MCF 10A (cell line): ENCODE data around the gene PPT2. TPM values are rescaled to one million over a fixed set of nuclear protein-coding genes. Genes with fewer than 3 reads are reported as not detected.

Experiments
- BruUV-seq: library from RNA; stranded (reverse); fragments of 400-500 nt; replicated peaks from 2 replicates; lab custom pipeline; 2021; lab: Mats Ljungman, UMichigan
- CTCF ChIA-PET: fragments of 300-600 bp; sonication (Branson Sonifier 250); formaldehyde crosslinking; extraction: SDS; loops from one replicate; lab custom pipeline; 2021; ENCODE audit warnings: antibody characterized with exemption, inconsistent platforms; lab: Yijun Ruan, JAX
- POLR2A ChIA-PET: fragments of 300-600, 350-650 bp; sonication (Branson Sonifier 250); formaldehyde crosslinking; extraction: SDS; loops from one replicate; lab custom pipeline; 2020; ENCODE audit warnings: antibody characterized with exemption, inconsistent platforms; lab: Yijun Ruan, JAX
- DNase-seq: peaks from one replicate; pipeline ENCODE4 v3.0.0-alpha.2; 2018; ENCODE audit not compliant: unreplicated experiment
- H3K27ac Mint-ChIP-seq: one replicate; pipeline ENCODE4 v1.8.0; 2022; ENCODE audit warnings: mild to moderate bottlenecking, low read depth, mixed read lengths; ENCODE audit not compliant: unreplicated experiment
- H3K27me3 Mint-ChIP-seq: one replicate; pipeline ENCODE4 v1.8.0; 2022; ENCODE audit warnings: mixed read lengths; ENCODE audit not compliant: insufficient read depth, unreplicated experiment
- H3K36me3 Mint-ChIP-seq: one replicate; pipeline ENCODE4 v1.8.0; 2022; ENCODE audit warnings: mild to moderate bottlenecking, moderate library complexity, mixed read lengths; ENCODE audit not compliant: insufficient read depth, unreplicated experiment
- H3K4me1 Mint-ChIP-seq: one replicate; pipeline ENCODE4 v1.8.0; 2022; ENCODE audit warnings: mixed read lengths; ENCODE audit not compliant: insufficient read depth, unreplicated experiment
- H3K4me3 Mint-ChIP-seq: one replicate; pipeline ENCODE4 v1.8.0; 2022; ENCODE audit warnings: mild to moderate bottlenecking, moderate library complexity, mixed read lengths; ENCODE audit not compliant: unreplicated experiment
- H3K9me3 Mint-ChIP-seq: one replicate; pipeline ENCODE4 v1.8.0; 2022; ENCODE audit warnings: mixed read lengths; ENCODE audit not compliant: unreplicated experiment
- intact Hi-C: fragments of 100-400 bp; cut with micrococcal nuclease; formaldehyde crosslinking; loops from 2 replicates; pipeline ENCODE4 v1.14.1; 2022
- total RNA-seq: library from RNA; stranded (reverse); gene quantifications from 2 replicates; pipeline ENCODE4 v1.2.3, GENCODE V29; 2022
- TF ChIP-seq, protein P1 (sequence below): fragments of 200-600 bp; IDR thresholded peaks from one replicate; pipeline ENCODE4 v1.8.0; 2022; ENCODE audit warnings: antibody characterized with exemption, mild to moderate bottlenecking; ENCODE audit not compliant: unreplicated experiment

PPT2 gene
- total RNA-seq, 1 experiment from 2014 or later, result 3.7 TPM

GRCh38 chr6:32149932-32150870 lies 3.7 kb upstream of the PPT2 start:
- ChIA-PET POLR2A (no interaction called here), CTCF (interaction anchor here (0.6 kb wide), 1 partner anchor 355 kb away, joined by 4 read pairs; no protein-coding TSS in a partner anchor)
- Mint-ChIP-seq H3K4me3 (no peak overlapping the region), H3K27me3 (no peaks in the 10 kb centered on the region), H3K36me3 (peaks cover 10% of the 10 kb centered on the region), H3K9me3 (no peaks in the 10 kb centered on the region), H3K27ac (no peak overlapping the region), H3K4me1 (peaks cover 23% of the 10 kb centered on the region)
- TF ChIP-seq, protein P1, sequence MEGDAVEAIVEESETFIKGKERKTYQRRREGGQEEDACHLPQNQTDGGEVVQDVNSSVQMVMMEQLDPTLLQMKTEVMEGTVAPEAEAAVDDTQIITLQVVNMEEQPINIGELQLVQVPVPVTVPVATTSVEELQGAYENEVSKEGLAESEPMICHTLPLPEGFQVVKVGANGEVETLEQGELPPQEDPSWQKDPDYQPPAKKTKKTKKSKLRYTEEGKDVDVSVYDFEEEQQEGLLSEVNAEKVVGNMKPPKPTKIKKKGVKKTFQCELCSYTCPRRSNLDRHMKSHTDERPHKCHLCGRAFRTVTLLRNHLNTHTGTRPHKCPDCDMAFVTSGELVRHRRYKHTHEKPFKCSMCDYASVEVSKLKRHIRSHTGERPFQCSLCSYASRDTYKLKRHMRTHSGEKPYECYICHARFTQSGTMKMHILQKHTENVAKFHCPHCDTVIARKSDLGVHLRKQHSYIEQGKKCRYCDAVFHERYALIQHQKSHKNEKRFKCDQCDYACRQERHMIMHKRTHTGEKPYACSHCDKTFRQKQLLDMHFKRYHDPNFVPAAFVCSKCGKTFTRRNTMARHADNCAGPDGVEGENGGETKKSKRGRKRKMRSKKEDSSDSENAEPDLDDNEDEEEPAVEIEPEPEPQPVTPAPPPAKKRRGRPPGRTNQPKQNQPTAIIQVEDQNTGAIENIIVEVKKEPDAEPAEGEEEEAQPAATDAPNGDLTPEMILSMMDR, result no peak
- intact Hi-C loops, result loop anchor here (10.0 kb wide), 1 partner anchor 175 kb away; the partner anchor contains the start of gene DXO
- no TSS peak for BruUV-seq
- no peak for DNase-seq

- no peaks in the 10 kb centered on the region for H3K27me3 Mint-ChIP-seq
- DNase-seq, result no peak
- TF ChIP-seq, protein P1, result no peak
- H3K4me3 Mint-ChIP-seq, result no peak overlapping the region
- no peak overlapping the region for H3K27ac Mint-ChIP-seq
- H3K4me1 Mint-ChIP-seq, result peaks cover 23% of the 10 kb centered on the region
- no peaks in the 10 kb centered on the region for H3K9me3 Mint-ChIP-seq
- peaks cover 10% of the 10 kb centered on the region for H3K36me3 Mint-ChIP-seq
- ChIA-PET CTCF (interaction anchor here (0.6 kb wide), 1 partner anchor 8 kb away, joined by 3 read pairs; no protein-coding TSS in a partner anchor), POLR2A (no interaction called here)
- intact Hi-C loops, result loop anchor here (10.0 kb wide), 1 partner anchor 177 kb away; the partner anchor contains the start of gene DXO
- BruUV-seq, result no TSS peak
Observed at GRCh38 chr6:32151181-32151862, 2.6 kb upstream of the PPT2 start.

GRCh38 chr6:32151863-32152768 lies 1.8 kb upstream of the PPT2 start, which contains the start of gene PRRT1:
Gene PRRT1, minus strand, starts transcription at chr6:32151939. Its CDS starts 112 bp downstream, at chr6:32151827.
- Mint-ChIP-seq H3K36me3 (peaks cover 10% of the 10 kb centered on the region), H3K27ac (no peak within 1 kb of the TSS), H3K4me1 (peaks cover 18% of the 10 kb centered on the region), H3K4me3 (no peak within 1 kb of the TSS), H3K9me3 (no peaks in the 10 kb centered on the region), H3K27me3 (no peaks in the 10 kb centered on the region)
- CTCF ChIA-PET, result interaction anchor here (0.6 to 1.1 kb wide), 2 partner anchors 9 to 35 kb away, joined by 3 to 4 read pairs; no protein-coding TSS in a partner anchor
- BruUV-seq, result no TSS peak
- TF ChIP-seq, protein P1, result no peak
- DNase-seq, result no peak
- intact Hi-C loops, result loop anchor here (10.0 kb wide), 1 partner anchor 177 kb away; the partner anchor contains the start of gene DXO
- POLR2A ChIA-PET, result interaction anchor here (0.6 kb wide), 1 partner anchor 36 kb away, joined by 9 read pairs; no protein-coding TSS in a partner anchor
